Astrocyte of the hippocampus (primary cell): ENCODE data around the gene GPR132.
A peak's percentile ranks its signal among the peaks of the same experiment; 100 is the strongest.

Source experiments
- DNase-seq: peaks from one replicate; pipeline ENCODE4 v3.0.0; 2011; ENCODE audit warnings: low read depth, low spot score

Gene GPR132

GRCh38 chr14:105021656-105022275 lies 43.5 kb downstream of the GPR132 start:
- peak; percentile 65 for DNase-seq

GRCh38 chr14:105020815-105021655 lies 44.2 kb downstream of the GPR132 start, which contains the start of gene CDCA4:
Gene CDCA4, minus strand, starts transcription at chr14:105021083. Its CDS starts 9,154 bp downstream, at chr14:105011929.
- DNase-seq, result peak; percentile 99

- DNase-seq, result peak; percentile 81
Observed at GRCh38 chr14:105019861-105020814, 45.1 kb downstream of the GPR132 start.

- no peak for DNase-seq
Observed at GRCh38 chr14:105018414-105018813, 46.8 kb downstream of the GPR132 start.

- DNase-seq, result no peak
Observed at GRCh38 chr14:105015905-105016304, 49.3 kb downstream of the GPR132 start.

- no peak for DNase-seq
Observed at GRCh38 chr14:105015242-105015641, 50.0 kb downstream of the GPR132 start.

GRCh38 chr14:105014631-105015030 lies 50.6 kb downstream of the GPR132 start:
- no peak for DNase-seq

- no peak for DNase-seq
Observed at GRCh38 chr14:105014032-105014431, 51.2 kb downstream of the GPR132 start.

GRCh38 chr14:105013150-105013785 lies 52.0 kb downstream of the GPR132 start:
- DNase-seq, result peak; percentile 58

GRCh38 chr14:105012171-105012985 lies 52.9 kb downstream of the GPR132 start:
- no peak for DNase-seq

GRCh38 chr14:105011312-105011990 lies 53.8 kb downstream of the GPR132 start:
- DNase-seq, result no peak

- DNase-seq, result no peak
Observed at GRCh38 chr14:105010891-105011291, 54.3 kb downstream of the GPR132 start.

- no peak for DNase-seq
Observed at GRCh38 chr14:105010106-105010505, 55.1 kb downstream of the GPR132 start.

- no peak for DNase-seq
Observed at GRCh38 chr14:105007593-105008264, 57.5 kb downstream of the GPR132 start.

- DNase-seq, result no peak
Observed at GRCh38 chr14:105006831-105007592, 58.2 kb downstream of the GPR132 start.

- no peak for DNase-seq
Observed at GRCh38 chr14:105005929-105006830, 59.0 kb downstream of the GPR132 start.

- no peak for DNase-seq
Observed at GRCh38 chr14:105005329-105005928, 59.8 kb downstream of the GPR132 start.
